Transverse colon (tissue), 4 donors: ENCODE results near the gene CCDC102B. TPM values are rescaled to one million over a fixed set of nuclear protein-coding genes. Genes with fewer than 3 reads are reported as not detected.
"Not testable (repeated sequence)": the region's sequence is repeated elsewhere in the genome, so short reads cannot be mapped to it uniquely, and the experiment has no call there.

Experiments used
- DNase-seq: peaks from one replicate; pipeline ENCODE4 v3.0.0-alpha.2; 2019
- H3K27ac ChIP-seq, 4 donors: fragments of 200-600 bp; sonication (generic); 2 replicates each; pipeline ENCODE4 v1.5.1; 2016 to 2018; ENCODE audit warnings: inconsistent platforms in 4 of 4
- H3K27me3 ChIP-seq: fragments of 200-600 bp; sonication (generic); 2 replicates; pipeline ENCODE4 v1.5.1; 2017; ENCODE audit warnings: inconsistent platforms
- H3K36me3 ChIP-seq, 4 donors: fragments of 200-600 bp; sonication (generic); 2 replicates each; pipeline ENCODE4 v1.5.1; 2017 to 2019; ENCODE audit warnings: inconsistent platforms in 4 of 4
- H3K4me1 ChIP-seq, 4 donors: fragments of 200-600 bp; sonication (generic); 2 replicates each; pipeline ENCODE4 v1.5.1; 2017 to 2020; ENCODE audit warnings: inconsistent platforms in 4 of 4
- H3K4me3 ChIP-seq, 4 donors: fragments of 200-600 bp; sonication (generic); 1 replicate in 1 of 4; 2 replicates in 3 of 4; pipeline versions ENCODE4 v1.5.1 to v1.6.1; 2017 to 2019; ENCODE audit warnings: inconsistent platforms in 4 of 4
- H3K9me3 ChIP-seq, 2 donors: fragments of 200-600 bp; sonication (generic); 2 replicates each; pipeline ENCODE4 v1.5.1; 2017 to 2019; ENCODE audit warnings: inconsistent platforms in 2 of 2
- CTCF ChIP-seq, 5 experiments: fragments of 200-600 bp in 3 of 5; fragments of 450-650 bp in 2 of 5; sonication (generic) in 3 of 5; IDR thresholded peaks; 1 replicate in 2 of 5; 2 replicates in 3 of 5; pipeline ENCODE4 v1.5.1; 2016 to 2017; ENCODE audit warnings: antibody characterized with exemption in 5 of 5, inconsistent platforms in 3 of 5, mild to moderate bottlenecking in 2 of 5, moderate library complexity in 1 of 5
- EP300 ChIP-seq: sonication (generic); formaldehyde crosslinking; IDR thresholded peaks from one replicate; pipeline ENCODE4 v1.6.1; 2017; ENCODE audit warnings: antibody characterized with exemption, low read depth
- POLR2A ChIP-seq: fragments of 450-650 bp; IDR thresholded peaks from one replicate; pipeline ENCODE4 v1.6.1; 2016; ENCODE audit warnings: antibody characterized with exemption, mild to moderate bottlenecking, moderate library complexity
- POLR2AphosphoS5 ChIP-seq, 3 donors: sonication (generic); formaldehyde crosslinking; IDR thresholded peaks; one replicate each; pipeline ENCODE4 v1.6.1; 2016; ENCODE audit warnings: antibody characterized with exemption in 3 of 3
- WGBS, 2 donors: methylation state at CpG; one replicate each; pipeline ENCODE4 v1.1.5; 2018; ENCODE audit warnings: low coverage in 1 of 2; 5-methylcytosine and 5-hydroxymethylcytosine counted together
- in situ Hi-C, 4 donors: fragments of 200-750 bp; cut with MboI; loops; one replicate each; pipeline versions ENCODE4 v1.15.0 to v1.15.1; 2017; ENCODE audit warnings: low sequenced_read_pairs in 3 of 4, low pct_ligation_motif_present in 1 of 4, low pct_unique_long_range_greater_than_20kb in 1 of 4
- intact Hi-C: fragments of 100-400 bp; cut with DNase I; formaldehyde crosslinking; loops from one replicate; pipeline ENCODE4 v1.15.1; 2023; ENCODE audit warnings: low total_unique reads
- total RNA-seq, 4 donors: library from RNA; depleted of rRNA; stranded (reverse); fragments of >200 nt; gene quantifications; one replicate each; pipeline ENCODE4 v1.1.0, GENCODE V29; 2016

Gene CCDC102B
- total RNA-seq, 4 donors from 2014 or later = 1.5 to 6.0 (median 4.6) TPM

- 54 to 67% methylated on average over 1 to 2 of the region's 2 CpGs for WGBS, 2 donors
- no peaks in the 10 kb centered on the region for H3K9me3 ChIP-seq
- no peaks in the 10 kb centered on the region for H3K27me3 ChIP-seq
- H3K4me1 ChIP-seq = no peaks in the 10 kb centered on the region
- intact Hi-C loops = no loop called here
- TF ChIP-seq POLR2A = no peak
- no peak for TF ChIP-seq EP300
- no peak for TF ChIP-seq POLR2AphosphoS5 (IDR thresholded peaks at IDR 0.05)
- no peak for TF ChIP-seq CTCF (IDR thresholded peaks at IDR 0.05)
- DNase-seq = no peak
- no peak overlapping the region for H3K27ac ChIP-seq
- no peaks in the 10 kb centered on the region for H3K36me3 ChIP-seq
- in situ Hi-C loops = no loop called here
- no peak overlapping the region for H3K4me3 ChIP-seq
Observed at GRCh38 chr18:68780802-68781635, 16.9 kb upstream of the CCDC102B start.

- TF ChIP-seq POLR2A (no peak), CTCF (IDR thresholded peaks at IDR 0.05) (no peak), EP300 (no peak), POLR2AphosphoS5 (IDR thresholded peaks at IDR 0.05) (no peak)
- in situ Hi-C loops = no loop called here
- WGBS, 2 donors = 52 to 62% methylated on average over 1 of the region's 1 CpG
- H3K27ac ChIP-seq = no peak overlapping the region
- DNase-seq = no peak
- no peaks in the 10 kb centered on the region for H3K9me3 ChIP-seq
- intact Hi-C loops = no loop called here
- no peaks in the 10 kb centered on the region for H3K27me3 ChIP-seq
- H3K4me3 ChIP-seq = no peak overlapping the region
- no peaks in the 10 kb centered on the region for H3K36me3 ChIP-seq
- H3K4me1 ChIP-seq = no peaks in the 10 kb centered on the region
Observed at GRCh38 chr18:68783506-68783905, 14.4 kb upstream of the CCDC102B start.

DNA sequence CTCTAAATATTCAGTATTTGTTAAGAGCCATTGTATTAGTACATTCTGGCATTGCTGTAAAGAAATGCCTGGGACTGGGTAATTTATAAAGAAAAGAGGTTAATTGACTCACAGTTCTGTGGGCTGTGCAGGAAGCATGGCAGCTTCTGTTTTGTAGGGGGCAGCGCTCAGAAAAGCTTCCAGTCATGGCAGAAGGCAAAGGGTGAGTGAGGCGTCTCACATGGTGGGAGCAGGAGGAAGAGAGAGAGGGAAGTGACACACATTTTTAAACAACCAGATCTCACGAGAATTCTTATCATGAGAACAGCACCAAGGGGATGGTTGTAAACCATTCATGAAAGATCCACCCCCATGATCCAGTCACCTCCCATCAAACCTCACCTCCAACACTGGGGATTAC is 13.8 kb upstream of the CCDC102B start:
- H3K4me1 ChIP-seq = no peaks in the 10 kb centered on the region
- H3K27me3 ChIP-seq = no peaks in the 10 kb centered on the region
- H3K36me3 ChIP-seq = no peaks in the 10 kb centered on the region
- TF ChIP-seq CTCF (IDR thresholded peaks at IDR 0.05) (no peak), POLR2AphosphoS5 (IDR thresholded peaks at IDR 0.05) (no peak), EP300 (no peak), POLR2A (no peak)
- DNase-seq = no peak
- H3K9me3 ChIP-seq = no peaks in the 10 kb centered on the region
- H3K4me3 ChIP-seq = no peak overlapping the region
- 56 to 73% methylated on average over 3 of the region's 3 CpGs for WGBS, 2 donors
- in situ Hi-C loops = no loop called here
- intact Hi-C loops = no loop called here
- H3K27ac ChIP-seq = no peak overlapping the region

DNA sequence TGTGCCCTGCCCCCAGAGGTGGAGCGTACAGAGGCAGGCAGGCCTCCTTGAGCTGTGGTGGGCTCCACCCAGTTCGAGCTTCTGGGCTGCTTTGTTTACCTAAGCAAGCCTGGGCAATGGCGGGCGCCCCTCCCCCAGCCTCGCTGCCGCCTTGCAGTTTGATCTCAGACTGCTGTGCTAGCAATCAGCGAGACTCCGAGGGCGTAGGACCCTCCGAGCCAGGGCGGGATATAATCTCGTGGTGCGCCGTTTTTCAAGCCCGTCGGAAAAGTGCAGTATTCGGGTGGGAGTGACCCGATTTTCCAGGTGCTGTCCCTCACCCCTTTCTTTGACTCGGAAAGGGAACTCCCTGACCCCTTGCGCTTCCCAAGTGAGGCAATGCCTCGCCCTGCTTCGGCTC is 7.6 kb upstream of the CCDC102B start:
- DNase-seq, intact Hi-C loops: not testable (repeated sequence)
- WGBS, 2 donors = 92% methylated on average over 15 of the region's 22 CpGs; no CpG with 5 or more reads in 1 of the 2 donors

GRCh38 chr18:68791801-68792200 is 6.1 kb upstream of the CCDC102B start:
- WGBS, 2 donors = 72 to 73% methylated on average over 2 of the region's 2 CpGs
- intact Hi-C loops = no loop called here

More for the DNA sequence above, 7.6 kb upstream of the CCDC102B start:
- H3K9me3 ChIP-seq, H3K4me1 ChIP-seq, H3K4me3 ChIP-seq, H3K27ac ChIP-seq, in situ Hi-C loops, H3K36me3 ChIP-seq, H3K27me3 ChIP-seq: not testable (repeated sequence)

More at GRCh38 chr18:68791801-68792200, 6.1 kb upstream of the CCDC102B start:
- in situ Hi-C loops = no loop called here
- no peaks in the 10 kb centered on the region for H3K4me1 ChIP-seq
- no peaks in the 10 kb centered on the region for H3K36me3 ChIP-seq
- no peak overlapping the region for H3K27ac ChIP-seq
- no peak for TF ChIP-seq POLR2AphosphoS5 (IDR thresholded peaks at IDR 0.05)
- TF ChIP-seq EP300 = no peak
- no peak for TF ChIP-seq CTCF (IDR thresholded peaks at IDR 0.05)
- no peak for TF ChIP-seq POLR2A
- no peaks in the 10 kb centered on the region for H3K9me3 ChIP-seq
- H3K27me3 ChIP-seq = no peaks in the 10 kb centered on the region
- no peak overlapping the region for H3K4me3 ChIP-seq
- DNase-seq = no peak
